ENCODE results near the gene IGLON5. TPM values are rescaled to one million over a fixed set of nuclear protein-coding genes. Genes with fewer than 3 reads are reported as not detected.

IGLON5 gene
- total and polyA plus RNA-seq, 7 experiments from 2014 or later = not detected

DNA sequence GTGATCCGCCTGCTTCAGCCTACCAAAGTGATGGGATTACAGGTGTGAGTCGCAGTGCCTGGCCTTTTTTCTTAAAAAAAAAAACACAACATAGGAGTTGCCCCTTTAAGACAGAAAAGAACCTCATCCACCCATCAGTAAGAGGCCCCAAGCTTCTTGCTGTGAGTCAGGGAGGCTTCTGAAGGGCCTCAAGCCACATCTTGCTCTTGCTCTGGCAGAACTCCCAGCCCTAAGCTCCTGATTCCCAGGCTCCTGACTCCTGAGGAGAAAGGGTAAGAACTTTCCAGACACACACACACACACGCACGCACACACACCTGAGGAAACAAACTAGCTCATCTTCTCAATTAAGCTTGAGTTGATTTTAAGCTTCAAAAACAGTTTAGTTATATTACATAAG, 47.9 kb downstream of the IGLON5 start:
- H3K4me1 ChIP-seq (ENCODE audit: control insufficient read depth in 2 of 2, insufficient read depth in 2 of 2, low read length in 2 of 2) = peaks cover 7 to 20% of the 10 kb centered on the region in 2 donors
- Mint-ChIP-seq H3K36me3 (peaks cover 0 to 14% (median 0%) of the 10 kb centered on the region in 5 donors), H3K27me3 (no peaks in the 10 kb centered on the region), H3K9me3 (no peaks in the 10 kb centered on the region), H3K4me3 (no peak overlapping the region), H3K4me1 (peaks cover 35 to 52% (median 43%) of the 10 kb centered on the region in 7 donors), H3K27ac (peak overlapping the region in 2 of 9 donors; percentile 50 to 72)
- DNase-seq (no peak), ATAC-seq (no peak)
- ChIA-PET CTCF (interaction anchor here (0.6 kb wide), 1 partner anchor 292 kb away, joined by 8 read pairs; no protein-coding TSS in a partner anchor), POLR2A (interaction anchor here (0.7 to 1.1 kb wide), 2 partner anchors 21 to 297 kb away, joined by 3 to 5 read pairs; no protein-coding TSS in a partner anchor)
- H3K9me3 ChIP-seq (ENCODE audit: control insufficient read depth in 2 of 3, low read length in 3 of 3) = no peaks in the 10 kb centered on the region
- H3K27me3 ChIP-seq (ENCODE audit: control insufficient read depth in 2 of 2, insufficient read depth in 2 of 2, low read length in 2 of 2) = no peaks in the 10 kb centered on the region
- H3K36me3 ChIP-seq (ENCODE audit: control insufficient read depth in 2 of 3, insufficient read depth in 3 of 3, low read length in 3 of 3) = no peaks in the 10 kb centered on the region
- intact Hi-C loops (cut with micrococcal nuclease) = no loop called here
- no peak overlapping the region for H3K4me3 ChIP-seq (ENCODE audit: low read length)
- H3K27ac ChIP-seq (ENCODE audit: low read depth, low read length) = no peak overlapping the region

DNA sequence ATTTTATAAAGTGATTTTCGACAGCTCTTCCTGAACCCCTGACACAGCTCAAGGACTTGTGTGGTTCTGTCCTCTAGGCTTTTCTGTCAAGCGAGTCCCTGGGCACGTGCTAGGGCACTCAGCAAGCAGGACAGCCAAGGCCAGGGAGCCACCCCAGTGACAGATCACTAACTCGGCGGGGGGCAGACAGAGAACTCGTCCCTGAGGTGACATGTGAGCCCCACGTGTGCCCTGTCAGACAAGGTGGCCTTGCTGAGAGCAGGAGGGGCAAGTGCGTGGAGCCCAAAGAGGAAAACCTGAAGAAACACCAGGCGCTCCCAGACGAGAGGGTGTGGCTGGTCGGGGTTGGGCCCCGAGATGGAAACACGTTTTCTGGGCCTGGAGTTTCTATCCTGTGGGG, 49.8 kb downstream of the IGLON5 start:
- ATAC-seq (no peak), DNase-seq (no peak)
- H3K27ac ChIP-seq (ENCODE audit: low read depth, low read length) = no peak overlapping the region
- peaks cover 11 to 18% of the 10 kb centered on the region in 2 donors for H3K4me1 ChIP-seq (ENCODE audit: control insufficient read depth in 2 of 2, insufficient read depth in 2 of 2, low read length in 2 of 2)
- ChIA-PET CTCF (no interaction called here), POLR2A (no interaction called here)
- no peaks in the 10 kb centered on the region for H3K9me3 Mint-ChIP-seq
- H3K27ac Mint-ChIP-seq = no peak overlapping the region
- no peak overlapping the region for H3K4me3 Mint-ChIP-seq
- H3K36me3 Mint-ChIP-seq = peaks cover 0 to 8% (median 0%) of the 10 kb centered on the region in 5 donors
- H3K27me3 Mint-ChIP-seq = no peaks in the 10 kb centered on the region
- H3K36me3 ChIP-seq (ENCODE audit: control insufficient read depth in 2 of 3, insufficient read depth in 3 of 3, low read length in 3 of 3) = no peaks in the 10 kb centered on the region
- intact Hi-C loops (cut with micrococcal nuclease) = loop anchor here in 1 of 2 donors (10.0 kb wide), 1 partner anchor 976 kb away; the partner anchor contains the start of gene POLD1
- H3K4me1 Mint-ChIP-seq = peaks cover 34 to 50% (median 43%) of the 10 kb centered on the region in 7 donors
- no peaks in the 10 kb centered on the region for H3K27me3 ChIP-seq (ENCODE audit: control insufficient read depth in 2 of 2, insufficient read depth in 2 of 2, low read length in 2 of 2)
- H3K9me3 ChIP-seq (ENCODE audit: control insufficient read depth in 2 of 3, low read length in 3 of 3) = no peaks in the 10 kb centered on the region
- no peak overlapping the region for H3K4me3 ChIP-seq (ENCODE audit: low read length)

DNA sequence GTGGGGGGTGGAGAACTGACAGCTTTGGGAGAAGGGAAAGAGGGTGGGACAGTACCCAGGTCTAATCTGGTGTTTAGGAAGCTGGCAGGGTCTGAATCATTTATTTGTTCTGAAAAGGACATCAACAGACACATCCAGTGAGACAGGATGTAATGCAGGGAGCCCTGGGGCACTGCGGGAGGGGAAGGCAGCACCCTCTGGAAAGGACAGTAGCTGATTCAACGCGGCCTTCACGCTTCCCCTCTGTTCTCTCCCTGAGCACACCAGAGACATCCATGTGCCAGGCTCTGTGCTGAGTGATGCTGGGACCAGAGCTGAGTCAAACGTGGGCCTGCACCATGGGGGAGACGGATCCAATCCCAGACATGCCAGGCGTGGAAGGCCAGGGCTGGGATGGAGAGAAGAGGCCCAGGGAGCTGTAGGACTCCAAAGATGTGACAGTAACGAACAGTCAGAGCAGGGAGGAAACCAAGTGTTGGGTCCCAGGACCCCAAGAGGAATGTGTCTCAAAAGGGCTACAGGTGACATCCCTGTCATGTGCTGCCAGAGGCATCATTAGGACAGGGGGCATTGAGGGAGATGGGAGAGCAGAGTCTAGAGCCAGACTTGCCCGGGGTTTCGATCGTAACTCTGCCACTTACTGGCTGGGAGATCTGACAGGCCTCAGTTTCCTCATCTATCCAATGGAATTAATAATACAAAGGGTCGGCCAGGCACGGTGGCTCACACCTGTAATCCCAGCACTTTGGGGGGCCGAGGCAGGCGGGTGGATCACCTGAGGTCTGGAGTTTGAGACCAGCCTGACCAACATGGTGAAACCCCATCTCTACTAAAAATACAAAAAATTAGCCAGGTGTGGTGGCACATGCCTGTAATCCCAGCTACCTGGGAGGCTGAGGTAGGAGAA, 53.0 kb downstream of the IGLON5 start:
- no peak overlapping the region for H3K27ac ChIP-seq (ENCODE audit: low read depth, low read length)
- ATAC-seq (no peak), DNase-seq (no peak)
- ChIA-PET POLR2A (interaction anchor here (0.6 kb wide), 1 partner anchor 1798 kb away, joined by 3 read pairs; no protein-coding TSS in a partner anchor), CTCF (interaction anchor here (0.7 kb wide), 1 partner anchor 25 kb away, joined by 3 read pairs; no protein-coding TSS in a partner anchor)
- H3K4me3 ChIP-seq (ENCODE audit: low read length) = no peak overlapping the region
- Mint-ChIP-seq H3K27ac (peak overlapping the region in 7 of 9 donors; percentile 2 to 81 (median 52)), H3K9me3 (no peaks in the 10 kb centered on the region), H3K4me1 (peaks cover 41 to 65% (median 44%) of the 10 kb centered on the region in 7 donors), H3K4me3 (peak overlapping the region; percentile 6 to 73 (median 62)), H3K36me3 (peaks cover 0 to 4% (median 0%) of the 10 kb centered on the region in 5 donors), H3K27me3 (no peaks in the 10 kb centered on the region)
- no peaks in the 10 kb centered on the region for H3K27me3 ChIP-seq (ENCODE audit: control insufficient read depth in 2 of 2, insufficient read depth in 2 of 2, low read length in 2 of 2)
- H3K4me1 ChIP-seq (ENCODE audit: control insufficient read depth in 2 of 2, insufficient read depth in 2 of 2, low read length in 2 of 2) = peaks cover 15 to 18% of the 10 kb centered on the region in 2 donors
- no peaks in the 10 kb centered on the region for H3K9me3 ChIP-seq (ENCODE audit: control insufficient read depth in 2 of 3, low read length in 3 of 3)
- intact Hi-C loops (cut with micrococcal nuclease) = loop anchor here (5.0 to 10.0 kb wide), 3 partner anchors 980 to 1547 kb away; partner anchors contain the start of genes MED25 (in 1 of the 2) and POLD1 (in 1 of the 2)
- H3K36me3 ChIP-seq (ENCODE audit: control insufficient read depth in 2 of 3, insufficient read depth in 3 of 3, low read length in 3 of 3) = no peaks in the 10 kb centered on the region

DNA sequence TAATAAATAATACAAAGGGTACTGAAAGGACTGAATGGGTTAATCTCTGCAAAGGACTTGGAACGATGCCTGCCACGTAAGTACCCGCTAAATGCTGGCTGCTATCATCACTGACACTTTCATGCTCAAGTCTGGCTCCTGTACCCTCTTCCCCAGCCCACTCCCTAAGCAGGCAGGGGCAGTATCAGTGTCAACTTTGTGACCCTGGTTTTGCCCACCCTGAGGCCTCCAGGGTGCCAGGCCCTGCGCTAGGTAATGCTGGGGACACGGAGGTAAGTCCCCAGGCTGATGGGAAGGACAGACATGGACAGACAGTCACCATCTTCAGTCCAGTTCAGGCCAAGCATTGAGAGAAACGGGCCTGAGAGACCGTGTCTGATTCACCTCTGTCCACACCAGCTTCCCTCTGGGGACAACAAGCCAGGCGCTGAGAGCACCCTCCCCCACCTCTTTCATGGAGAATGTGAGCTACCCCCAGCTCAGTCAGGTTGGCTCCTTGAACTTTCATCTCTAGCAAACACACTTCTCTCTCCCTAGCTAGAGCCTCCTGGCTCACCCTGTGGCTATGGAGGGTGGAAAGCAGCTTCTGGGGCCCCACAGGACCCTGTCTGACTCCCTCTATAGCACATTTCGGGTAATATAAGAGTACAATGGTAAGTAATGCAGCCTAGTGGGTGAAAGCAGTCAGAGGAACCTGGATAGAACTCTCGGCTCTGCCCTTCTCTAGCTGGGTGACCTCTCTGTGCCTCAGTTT, 53.9 kb downstream of the IGLON5 start:
- intact Hi-C loops (cut with micrococcal nuclease) = loop anchor here (5.0 to 10.0 kb wide), 3 partner anchors 981 to 1548 kb away; partner anchors contain the start of genes MED25 (in 1 of the 2) and POLD1 (in 1 of the 2)
- Histone ChIP-seq H3K36me3 (ENCODE audit: control insufficient read depth in 2 of 3, insufficient read depth in 3 of 3, low read length in 3 of 3) (no peaks in the 10 kb centered on the region), H3K27ac (ENCODE audit: low read depth, low read length) (peak overlapping the region; percentile 81), H3K4me3 (ENCODE audit: low read length) (peak overlapping the region; percentile 96), H3K9me3 (ENCODE audit: control insufficient read depth in 2 of 3, low read length in 3 of 3) (no peaks in the 10 kb centered on the region), H3K27me3 (ENCODE audit: control insufficient read depth in 2 of 2, insufficient read depth in 2 of 2, low read length in 2 of 2) (no peaks in the 10 kb centered on the region), H3K4me1 (ENCODE audit: control insufficient read depth in 2 of 2, insufficient read depth in 2 of 2, low read length in 2 of 2) (peaks cover 15 to 18% of the 10 kb centered on the region in 2 donors)
- ATAC-seq = peak; percentile 18
- Mint-ChIP-seq H3K27me3 (no peaks in the 10 kb centered on the region), H3K27ac (peak overlapping the region; percentile 79 to 98 (median 95)), H3K4me1 (peaks cover 44 to 71% (median 46%) of the 10 kb centered on the region in 7 donors), H3K36me3 (peaks cover 0 to 4% (median 0%) of the 10 kb centered on the region in 5 donors), H3K9me3 (no peaks in the 10 kb centered on the region), H3K4me3 (peak overlapping the region; percentile 92 to 100 (median 98))
- ChIA-PET CTCF (interaction anchor here (1.2 to 1.3 kb wide), 2 partner anchors 10 to 74 kb away, joined by 3 to 5 read pairs; no protein-coding TSS in a partner anchor), POLR2A (interaction anchor here (0.9 to 1.3 kb wide), 2 partner anchors 11 to 76 kb away, joined by 3 to 4 read pairs; no protein-coding TSS in a partner anchor)
- peak in 6 of 9 donors; percentile 20 to 40 (median 26) for DNase-seq

DNA sequence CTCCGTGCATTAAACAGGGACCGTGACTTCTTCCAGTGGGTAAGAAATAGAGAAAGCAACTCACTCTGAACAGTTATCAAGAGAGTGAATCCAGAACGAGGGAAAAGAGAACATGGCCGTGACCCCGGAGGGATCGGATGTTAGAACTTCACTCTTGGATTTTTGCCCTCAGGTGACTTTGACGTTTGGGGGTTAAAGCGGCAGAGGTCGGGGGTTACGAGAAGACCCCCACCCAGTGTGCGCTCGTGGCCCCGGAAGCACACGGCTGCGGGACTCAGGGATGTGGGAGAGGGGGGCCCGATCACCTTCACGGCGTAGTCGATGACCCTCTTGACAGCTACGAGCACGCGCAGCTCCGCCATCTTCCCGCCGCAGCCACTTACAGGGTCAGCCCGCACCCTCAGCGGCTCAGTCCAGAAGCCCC, 54.5 kb downstream of the IGLON5 start, which contains the start of gene ETFB:
Gene ETFB (minus strand): TSS at position 424 of the 424 bp plus-strand sequence. CDS start 62 bp downstream, at position 362.
- no peaks in the 10 kb centered on the region for H3K9me3 ChIP-seq (ENCODE audit: control insufficient read depth in 2 of 3, low read length in 3 of 3)
- H3K4me3 Mint-ChIP-seq = peak within 1 kb of the TSS; percentile 92 to 100 (median 98)
- DNase-seq = no peak
- no peak for ATAC-seq
- H3K27me3 ChIP-seq (ENCODE audit: control insufficient read depth in 2 of 2, insufficient read depth in 2 of 2, low read length in 2 of 2) = no peaks in the 10 kb centered on the region
- H3K27ac Mint-ChIP-seq = peak within 1 kb of the TSS; percentile 79 to 98 (median 95)
- peak within 1 kb of the TSS; percentile 81 for H3K27ac ChIP-seq (ENCODE audit: low read depth, low read length)
- ChIA-PET CTCF (interaction anchor here (1.2 to 1.3 kb wide), 2 partner anchors 11 to 73 kb away, joined by 3 to 5 read pairs; no protein-coding TSS in a partner anchor), POLR2A (interaction anchor here (0.9 to 1.3 kb wide), 2 partner anchors 11 to 75 kb away, joined by 3 to 4 read pairs; no protein-coding TSS in a partner anchor)
- H3K27me3 Mint-ChIP-seq = no peaks in the 10 kb centered on the region
- intact Hi-C loops (cut with micrococcal nuclease) = loop anchor here (2.0 to 10.0 kb wide), 4 partner anchors 75 to 1549 kb away; partner anchors contain the start of genes MED25 (in 1 of the 2) and POLD1 (in 1 of the 2)
- no peaks in the 10 kb centered on the region for H3K36me3 ChIP-seq (ENCODE audit: control insufficient read depth in 2 of 3, insufficient read depth in 3 of 3, low read length in 3 of 3)
- no peaks in the 10 kb centered on the region for H3K9me3 Mint-ChIP-seq
- peak within 1 kb of the TSS; percentile 96 for H3K4me3 ChIP-seq (ENCODE audit: low read length)
- H3K36me3 Mint-ChIP-seq = peaks cover 0 to 4% (median 0%) of the 10 kb centered on the region in 5 donors
- H3K4me1 Mint-ChIP-seq = peaks cover 45 to 74% (median 51%) of the 10 kb centered on the region in 7 donors
- peaks cover 15 to 18% of the 10 kb centered on the region in 2 donors for H3K4me1 ChIP-seq (ENCODE audit: control insufficient read depth in 2 of 2, insufficient read depth in 2 of 2, low read length in 2 of 2)

Measured in naive thymus-derived CD4-positive, alpha-beta T cell (primary cell).